HG03521 (cell line): ENCODE measurements around the gene ANKUB1.

Experiments
- ATAC-seq: cut with Tn5 transposase; IDR thresholded peaks from one replicate; pipeline ENCODE4 v1.9.1; 2021; ENCODE audit warnings: mild to moderate bottlenecking, moderate library complexity; ENCODE audit not compliant: unreplicated experiment

Gene ANKUB1

DNA sequence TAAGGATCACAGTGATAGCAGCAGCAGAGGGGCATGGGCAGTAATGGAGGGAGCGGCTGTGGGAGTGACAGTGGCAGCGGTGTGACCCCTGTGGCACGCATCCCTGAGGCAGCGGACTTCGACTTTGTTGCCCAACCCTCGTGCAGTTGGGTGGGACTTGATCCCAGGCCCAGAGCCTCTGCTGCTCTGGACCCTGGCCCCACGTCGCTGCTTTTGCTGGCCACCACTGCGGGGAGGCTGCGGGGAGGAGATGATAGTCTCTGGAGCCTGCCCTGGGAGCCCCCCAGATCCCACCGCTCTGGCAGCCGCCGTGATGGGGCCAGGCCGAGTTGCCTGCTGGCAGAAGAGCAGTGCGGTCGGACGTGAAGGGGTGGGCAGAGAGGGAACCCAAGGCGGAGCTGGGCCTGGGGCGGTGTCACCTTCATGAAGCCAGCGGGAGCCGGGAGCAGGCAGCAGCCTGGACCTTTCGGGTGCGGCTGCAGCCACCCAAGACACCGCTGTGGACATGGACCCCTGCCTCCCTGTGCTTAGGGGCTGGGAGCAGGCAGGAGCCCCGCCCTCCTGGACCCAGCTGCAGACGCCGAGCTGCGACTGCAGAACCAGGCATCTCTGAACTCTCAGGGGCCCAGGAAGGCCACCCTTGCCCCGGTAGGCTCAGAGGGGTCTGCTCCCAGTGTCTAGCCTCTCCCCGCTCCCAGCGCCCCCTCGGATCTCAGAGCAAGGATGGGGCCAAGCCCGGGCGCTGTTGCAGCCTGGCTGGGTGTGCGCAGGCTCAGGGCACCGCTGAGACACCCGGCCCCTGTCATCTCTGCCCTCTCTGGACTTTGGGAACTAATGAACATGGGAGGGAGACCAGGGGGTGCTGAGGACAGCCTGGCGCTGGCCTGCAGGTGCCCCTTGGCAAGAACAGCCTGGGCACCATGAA is 78.4 kb downstream of the ANKUB1 start:
- ATAC-seq: no peak
